G401.6 (cell line): ENCODE data around the gene LRCH4.
A peak's percentile ranks its signal among the peaks of the same experiment; 100 is the strongest.
"Not testable (repeated sequence)": the region's sequence is repeated elsewhere in the genome, so short reads cannot be mapped to it uniquely, and the experiment has no call there.

Experiments
- FAIRE-seq: peaks from 2 replicates; lab custom pipeline; 2012; peaks lifted over from hg19 to GRCh38; lab: Jason Lieb, UNC

The LRCH4 gene

GRCh38 chr7:100544967-100545359 lies 41.0 kb downstream of the LRCH4 start:
- FAIRE-seq, result peak; percentile 21

- no peak for FAIRE-seq
These were observed 41.5 kb downstream of the LRCH4 start for GRCh38 chr7:100544386-100544785.

GRCh38 chr7:100543586-100543985 lies 42.3 kb downstream of the LRCH4 start:
- no peak for FAIRE-seq

- not testable (repeated sequence) for FAIRE-seq
These were observed 44.6 kb downstream of the LRCH4 start for GRCh38 chr7:100541309-100541708.

- no peak for FAIRE-seq
These were observed 45.7 kb downstream of the LRCH4 start for GRCh38 chr7:100540073-100540723.

- FAIRE-seq, result no peak
These were observed 46.4 kb downstream of the LRCH4 start for GRCh38 chr7:100539436-100540006.

- FAIRE-seq, result peak; percentile 99
These were observed 47.1 kb downstream of the LRCH4 start, which contains the start of gene AGFG2 for GRCh38 chr7:100538654-100539435. Gene AGFG2 (plus strand): TSS chr7:100539203. CDS start chr7:100539347, 144 bp downstream.

- FAIRE-seq, result no peak
These were observed 47.6 kb downstream of the LRCH4 start for GRCh38 chr7:100538348-100538653.

- not testable (repeated sequence) for FAIRE-seq
These were observed 49.2 kb downstream of the LRCH4 start for GRCh38 chr7:100536695-100537094.

- FAIRE-seq, result not testable (repeated sequence)
These were observed 49.9 kb downstream of the LRCH4 start for GRCh38 chr7:100535982-100536381.

- no peak for FAIRE-seq
These were observed 53.5 kb downstream of the LRCH4 start for GRCh38 chr7:100532165-100533022.

- not testable (repeated sequence) for FAIRE-seq
These were observed 57.6 kb downstream of the LRCH4 start for GRCh38 chr7:100528108-100528866.
